Stimulated activated CD8-positive, alpha-beta memory T cell treated with anti-CD3 and anti-CD28 coated beads, Interleukin-7, amount 100 ng/mL, for 1 hour (primary cell): Measurements from ENCODE around the gene CROCC.
"Not testable (repeated sequence)": the region's sequence is repeated elsewhere in the genome, so short reads cannot be mapped to it uniquely, and the experiment has no call there.

Source experiments
- DNase-seq, 2 donors: peaks; one replicate each; pipeline ENCODE4 v3.0.0-alpha.2; 2020; ENCODE audit warnings: low read depth in 2 of 2

CROCC gene

DNA sequence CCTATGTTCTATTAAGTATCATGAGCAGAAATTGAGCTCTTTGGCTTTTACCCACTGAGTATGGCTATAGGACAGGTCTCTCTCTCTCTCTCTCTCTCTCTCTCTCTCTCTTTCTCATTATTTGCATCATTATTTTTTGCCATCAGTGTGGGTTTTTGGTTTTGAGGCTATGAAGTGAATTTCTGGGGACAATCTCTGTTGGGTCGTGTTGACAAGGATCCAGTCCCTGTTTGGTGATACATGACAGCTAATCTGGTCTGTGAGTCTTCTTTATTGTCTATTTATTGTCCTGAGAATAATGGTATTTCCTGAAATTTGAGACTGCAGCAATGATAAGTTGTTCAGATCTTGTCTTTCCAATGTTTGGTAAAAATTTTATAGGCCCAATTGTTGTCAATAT lies 24.1 kb upstream of the CROCC start:
- not testable (repeated sequence) for DNase-seq

DNA sequence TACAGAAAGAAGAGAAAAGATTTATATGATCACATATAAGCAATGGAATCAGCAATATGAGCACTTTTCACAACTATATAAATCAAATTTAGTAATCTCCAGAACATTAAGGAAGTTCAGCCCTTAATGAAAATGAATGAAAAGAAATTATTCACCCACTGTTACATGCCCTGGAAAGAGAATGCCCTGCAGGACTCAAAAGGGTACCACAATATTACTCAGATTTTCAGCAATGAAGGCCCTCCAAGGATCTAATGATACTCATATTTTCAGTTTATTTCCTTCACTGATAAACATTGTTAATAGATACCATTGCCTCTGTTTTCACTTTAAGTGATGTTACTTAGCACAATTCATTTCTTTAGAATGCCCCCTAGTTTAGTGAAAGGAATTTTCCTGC lies 23.4 kb upstream of the CROCC start:
- not testable (repeated sequence) for DNase-seq

DNA sequence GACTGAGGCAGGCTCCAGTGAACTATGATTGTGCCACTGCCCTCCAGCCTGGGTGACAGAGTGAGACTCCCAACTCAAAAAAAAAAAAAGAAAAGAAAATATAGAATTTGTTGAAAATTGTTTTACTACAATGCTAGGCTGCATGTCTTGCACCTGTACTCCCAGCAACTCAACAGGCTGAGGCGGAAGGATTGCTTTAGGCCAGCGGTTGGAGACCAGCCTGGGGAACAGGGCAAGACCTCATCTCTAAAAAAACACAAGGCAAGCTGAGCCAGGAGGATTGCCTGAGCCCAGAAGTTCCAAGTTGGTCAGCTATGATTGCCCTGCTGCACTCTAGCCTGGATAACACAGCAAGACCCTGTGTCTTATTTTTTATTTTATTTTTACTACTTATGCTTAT lies 22.7 kb upstream of the CROCC start:
- not testable (repeated sequence) for DNase-seq

DNA sequence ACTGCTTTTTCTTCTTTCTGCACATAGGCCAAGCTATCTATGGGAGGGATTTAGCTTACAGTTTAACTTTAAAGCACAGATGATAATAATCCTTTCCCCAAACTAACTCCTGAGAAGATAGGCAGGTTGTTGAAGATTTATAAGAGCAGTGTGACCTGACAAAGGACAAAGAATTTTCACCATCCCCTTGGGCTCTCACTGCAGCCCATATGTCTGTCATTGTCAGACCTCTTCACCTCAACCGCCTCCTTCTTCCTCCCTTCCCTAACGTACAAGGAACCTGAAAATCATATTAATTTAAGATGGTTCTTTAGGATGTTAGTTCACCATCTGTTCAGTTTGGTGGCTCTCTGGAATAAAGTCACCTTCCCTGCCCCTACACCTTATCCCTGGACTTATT lies 21.0 kb upstream of the CROCC start:
- DNase-seq = no peak

DNA sequence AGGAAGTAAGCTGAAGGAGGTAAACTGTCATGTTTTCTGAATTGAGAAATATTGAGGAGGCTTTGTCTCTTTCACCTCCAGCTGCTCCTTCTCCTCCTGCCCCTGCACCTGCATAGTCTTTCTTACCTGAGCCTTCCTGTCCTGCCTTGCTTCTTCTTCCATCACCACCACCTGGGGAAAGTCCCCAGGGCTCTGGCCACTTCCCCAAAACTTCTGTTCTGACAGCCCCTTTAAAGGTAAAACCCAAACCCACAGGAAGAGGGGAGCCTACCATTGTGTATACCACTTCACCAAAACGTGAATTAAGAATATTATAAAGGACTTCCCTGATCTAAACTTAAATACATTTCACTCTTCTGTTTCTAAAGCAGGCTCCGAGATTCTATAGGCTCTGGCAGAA lies 20.4 kb upstream of the CROCC start:
- not testable (repeated sequence) for DNase-seq

DNA sequence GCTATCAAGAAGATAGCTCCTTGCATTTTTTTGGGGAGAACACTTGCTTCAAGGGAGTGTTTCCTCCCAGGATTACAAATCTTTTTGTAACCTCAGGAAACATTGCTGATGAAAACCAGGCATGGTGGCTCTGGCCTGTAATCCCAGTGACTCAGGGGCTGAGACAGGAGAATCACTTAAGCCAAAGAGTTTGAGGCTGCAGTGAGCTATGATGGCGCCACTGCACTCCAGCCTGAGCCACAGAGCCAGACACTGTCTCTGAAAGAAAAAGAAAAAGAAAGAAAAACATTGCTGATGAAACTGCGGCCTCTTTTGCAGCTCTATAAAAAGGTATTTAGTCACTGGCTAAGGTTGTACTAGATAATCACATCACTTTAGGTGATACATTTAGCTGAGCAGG lies 18.7 kb upstream of the CROCC start:
- no peak for DNase-seq

DNA sequence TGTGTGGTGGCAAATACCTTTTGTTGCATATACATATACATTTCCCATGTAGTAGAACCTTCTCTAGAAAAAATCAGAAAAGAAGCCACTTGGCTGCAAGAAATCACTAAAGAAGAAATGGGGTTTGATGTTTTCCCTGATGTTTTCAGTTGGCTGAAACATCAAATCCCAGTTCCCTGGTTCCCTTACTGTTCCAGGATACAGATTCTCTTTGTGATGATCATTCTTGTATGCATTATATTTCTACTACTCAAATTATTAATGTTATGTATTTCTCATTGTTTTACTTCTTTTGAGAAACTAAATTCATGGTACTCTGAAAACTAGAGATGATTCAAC lies 18.3 kb upstream of the CROCC start:
- no peak for DNase-seq

DNA sequence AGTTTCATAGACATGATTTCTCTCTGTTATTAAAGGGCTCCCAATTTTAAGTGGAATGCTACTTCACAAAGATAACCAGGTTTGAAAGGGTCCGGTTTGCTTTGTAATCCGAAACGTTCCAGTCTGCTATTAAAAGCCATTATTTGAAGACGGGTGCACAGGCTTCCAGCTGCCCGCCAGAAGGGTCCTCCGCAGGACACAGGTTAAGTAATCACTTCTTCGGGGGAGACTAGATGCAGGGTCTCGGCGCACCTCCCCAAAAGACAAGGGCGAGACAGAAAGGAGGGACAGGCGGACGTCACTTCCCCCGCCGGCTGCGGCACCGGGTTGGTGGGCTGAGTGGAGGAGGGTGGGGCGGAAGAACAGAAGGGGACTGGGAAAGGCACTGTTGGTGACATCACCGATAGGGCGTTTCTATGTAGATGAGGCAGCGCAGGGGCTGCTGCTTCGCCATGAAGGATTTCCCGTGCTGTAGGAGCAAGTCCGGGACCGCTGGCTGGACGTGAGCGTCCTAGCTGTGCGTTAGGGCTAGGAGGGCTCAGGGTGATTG lies 17.1 kb upstream of the CROCC start:
- DNase-seq = peak; percentile 95 to 97

DNA sequence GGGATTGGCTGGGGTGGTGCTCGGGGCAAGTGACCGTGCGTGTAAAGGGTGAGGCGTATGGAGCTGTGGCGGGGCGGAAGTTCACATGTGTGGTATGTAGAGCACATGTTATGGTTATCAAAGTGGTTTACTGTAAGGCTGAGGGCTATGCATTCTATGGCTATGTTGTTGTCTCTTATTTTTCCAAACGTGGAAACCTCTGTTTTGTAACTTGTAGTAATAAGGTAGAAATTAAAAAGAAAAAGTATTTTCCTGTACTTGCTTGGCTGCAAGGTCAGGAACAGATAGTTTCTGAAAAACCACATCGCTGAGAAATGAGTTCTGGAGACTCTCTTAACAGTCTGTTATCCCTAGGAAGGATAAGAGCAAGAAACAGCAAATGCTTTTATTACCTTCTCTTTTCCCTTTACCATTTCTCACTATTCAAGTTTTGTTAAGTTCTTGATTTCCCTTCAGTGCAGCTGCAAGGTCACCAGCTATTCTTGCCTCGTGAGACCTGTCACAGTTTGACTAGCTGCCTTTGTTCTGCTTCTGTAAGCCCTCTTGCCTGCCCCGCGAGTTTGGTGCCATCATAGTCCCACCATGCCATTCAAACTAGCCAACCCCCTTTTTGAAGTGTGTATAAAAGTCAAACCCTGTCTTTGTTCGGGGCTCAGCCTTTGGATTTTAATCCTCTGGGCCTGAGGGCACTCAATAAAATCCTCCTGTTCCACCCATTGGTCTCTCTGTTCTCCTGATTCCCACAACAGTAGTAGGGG lies 16.4 kb upstream of the CROCC start:
- DNase-seq = no peak

DNA sequence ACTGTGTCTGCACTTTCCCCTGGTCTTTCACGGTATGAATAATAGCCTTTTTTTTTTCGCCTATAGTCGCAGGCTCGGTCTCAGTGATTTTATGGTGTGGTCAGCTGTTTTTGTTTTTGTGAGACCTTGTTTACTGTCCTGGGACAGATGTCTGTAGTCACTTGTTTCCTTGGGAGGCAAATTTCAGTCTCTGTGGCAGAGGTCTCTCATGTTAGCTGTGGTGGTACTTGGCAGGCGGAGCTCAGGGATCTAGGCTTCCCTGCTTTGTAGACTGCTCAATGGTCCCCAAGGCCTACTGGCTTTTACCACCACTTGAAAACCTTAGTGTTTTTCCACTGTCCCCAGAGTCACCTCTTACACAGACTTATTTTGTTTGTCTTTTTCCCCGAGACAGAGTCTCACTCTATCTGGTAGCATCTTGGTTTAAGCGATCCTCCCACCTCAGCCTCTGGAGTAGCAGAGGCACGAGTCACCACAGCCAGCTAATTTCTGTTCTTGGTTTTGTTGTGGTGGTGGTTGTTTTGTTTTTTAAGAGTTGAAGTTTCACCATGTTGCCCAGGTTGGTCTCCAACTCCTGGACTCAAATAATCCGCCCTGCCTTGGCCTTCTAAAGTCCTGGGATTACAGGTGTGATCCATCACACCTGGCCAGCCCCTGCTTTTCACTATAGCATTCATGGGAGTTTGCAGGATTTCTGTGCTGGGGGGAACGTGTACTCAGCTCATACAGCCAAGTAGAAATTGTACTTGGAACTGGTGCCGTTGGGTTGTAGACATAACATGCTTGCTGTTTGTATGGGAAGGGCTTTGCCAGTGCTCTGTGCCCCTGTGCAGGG lies 15.6 kb upstream of the CROCC start:
- no peak for DNase-seq

DNA sequence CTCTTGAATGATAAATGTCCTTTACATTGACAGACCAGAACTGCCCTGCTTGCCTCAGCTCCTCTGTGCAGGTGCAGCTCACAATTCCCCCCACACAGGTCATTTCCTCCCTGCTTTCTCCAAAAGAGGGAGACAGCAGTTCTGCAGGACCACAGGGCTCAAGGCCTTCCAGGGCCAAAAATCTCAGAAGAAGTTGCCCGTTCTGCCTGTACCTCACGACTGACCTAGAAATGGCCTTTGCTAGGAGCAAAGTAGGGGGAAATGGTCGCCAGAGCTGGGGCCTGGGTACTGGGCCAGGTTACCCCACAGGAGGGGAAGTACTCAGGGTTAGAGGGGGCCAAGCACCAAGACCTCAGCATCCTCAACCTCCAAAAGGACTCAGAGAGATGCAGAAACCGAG lies 14.9 kb upstream of the CROCC start:
- DNase-seq = no peak

DNA sequence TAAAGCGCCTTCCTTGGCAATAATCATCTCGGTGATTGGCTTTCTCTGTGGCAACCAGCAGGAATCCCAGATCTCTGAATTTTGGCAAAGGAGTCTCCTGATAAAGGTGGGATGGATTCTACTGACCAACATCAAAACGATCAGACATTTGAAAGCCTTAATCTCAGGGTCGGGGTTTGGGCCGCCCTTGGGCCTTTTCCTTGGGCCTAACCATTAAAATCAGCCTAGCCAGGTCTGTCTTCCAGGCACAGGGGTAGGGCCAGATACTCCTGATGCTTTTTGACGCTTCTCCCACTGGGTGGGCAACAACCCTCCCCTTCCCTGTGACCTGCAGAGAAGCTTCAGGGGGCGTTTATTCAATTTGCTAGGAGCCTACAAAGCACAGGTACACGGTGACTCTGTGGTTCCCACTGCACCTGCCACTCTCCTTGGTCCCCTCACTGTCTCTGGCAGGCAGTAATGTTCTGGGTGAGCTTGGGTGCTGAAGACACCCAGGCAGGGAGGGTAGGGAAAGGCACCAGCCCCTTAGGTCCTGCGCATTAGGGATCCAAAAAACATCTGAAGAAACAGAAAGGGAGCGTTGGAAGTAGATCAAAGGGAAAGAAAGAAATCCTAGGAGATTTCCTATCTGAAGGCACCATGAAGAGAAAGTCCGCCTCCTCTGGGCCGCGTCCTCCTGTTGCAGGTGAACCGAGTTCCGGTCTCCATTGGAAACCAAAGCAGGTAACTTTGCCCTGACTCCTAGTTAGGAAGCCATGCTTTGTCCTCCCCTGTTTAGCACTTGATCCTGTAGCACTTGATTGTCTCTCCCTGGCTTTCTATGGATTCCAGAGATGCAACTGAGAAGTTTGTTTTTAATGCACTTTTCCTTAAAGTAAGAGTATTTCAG lies 13.6 kb upstream of the CROCC start:
- no peak for DNase-seq

DNA sequence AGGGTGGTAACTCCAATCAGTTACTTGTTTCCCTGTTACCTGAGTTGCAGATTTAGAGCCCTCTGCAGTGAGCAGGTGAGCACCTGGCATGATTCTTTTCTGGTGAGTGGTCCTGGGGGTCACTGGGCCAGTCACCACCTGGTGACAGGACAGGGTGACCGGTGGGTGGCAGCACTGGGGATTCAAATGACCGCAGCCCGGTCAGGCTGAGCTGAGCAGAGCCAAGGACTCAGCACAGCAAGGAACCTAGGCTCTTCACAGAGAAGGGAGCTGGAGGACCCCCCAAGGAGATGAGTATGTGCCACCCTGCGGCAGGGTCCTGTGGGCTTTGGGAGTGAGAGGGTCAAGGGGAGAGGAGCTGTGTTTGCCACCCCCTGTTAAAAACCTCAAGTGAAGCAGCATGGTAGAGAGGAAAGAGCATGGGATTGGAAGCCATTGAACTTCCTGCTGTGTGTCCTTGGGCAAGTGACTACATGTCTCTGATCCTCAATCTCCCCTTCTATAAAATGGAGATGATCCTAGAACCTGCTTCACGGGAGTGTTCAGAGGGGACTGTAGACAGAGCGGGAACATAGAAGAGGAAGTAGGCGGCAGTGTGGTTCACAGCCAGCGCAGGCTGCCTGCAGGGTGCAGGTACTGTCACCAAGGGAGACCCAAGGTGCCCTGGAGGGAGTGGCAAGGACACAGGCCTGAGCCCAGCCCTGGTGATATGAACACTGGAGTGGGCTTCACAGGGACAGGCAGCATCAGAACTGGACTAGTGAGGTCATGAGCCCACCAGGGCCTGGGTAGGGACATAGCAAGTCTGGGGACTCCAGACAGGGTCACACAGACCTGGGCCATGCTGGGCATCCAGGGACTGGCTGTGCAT lies 9.6 kb upstream of the CROCC start:
- DNase-seq = not testable (repeated sequence)

DNA sequence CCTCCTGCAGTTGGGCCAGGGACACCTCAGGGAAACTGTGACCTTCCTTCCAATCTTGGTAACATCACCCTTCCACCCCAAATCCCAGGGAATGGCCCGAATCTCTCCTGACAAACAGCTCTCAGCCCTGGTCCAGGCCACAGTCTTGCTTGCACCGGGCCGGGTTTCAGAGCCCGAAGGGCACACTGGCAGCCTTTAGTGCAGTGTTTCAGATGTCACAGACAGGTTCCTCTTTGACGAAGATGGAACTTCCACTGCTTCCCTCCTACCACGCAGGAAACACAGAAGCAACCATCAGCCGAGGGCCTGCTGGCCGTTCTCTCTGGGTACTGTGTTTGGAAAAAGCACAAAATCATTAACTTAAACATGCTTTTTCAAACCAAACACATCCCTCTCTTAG lies 9.0 kb upstream of the CROCC start:
- DNase-seq = not testable (repeated sequence)

DNA sequence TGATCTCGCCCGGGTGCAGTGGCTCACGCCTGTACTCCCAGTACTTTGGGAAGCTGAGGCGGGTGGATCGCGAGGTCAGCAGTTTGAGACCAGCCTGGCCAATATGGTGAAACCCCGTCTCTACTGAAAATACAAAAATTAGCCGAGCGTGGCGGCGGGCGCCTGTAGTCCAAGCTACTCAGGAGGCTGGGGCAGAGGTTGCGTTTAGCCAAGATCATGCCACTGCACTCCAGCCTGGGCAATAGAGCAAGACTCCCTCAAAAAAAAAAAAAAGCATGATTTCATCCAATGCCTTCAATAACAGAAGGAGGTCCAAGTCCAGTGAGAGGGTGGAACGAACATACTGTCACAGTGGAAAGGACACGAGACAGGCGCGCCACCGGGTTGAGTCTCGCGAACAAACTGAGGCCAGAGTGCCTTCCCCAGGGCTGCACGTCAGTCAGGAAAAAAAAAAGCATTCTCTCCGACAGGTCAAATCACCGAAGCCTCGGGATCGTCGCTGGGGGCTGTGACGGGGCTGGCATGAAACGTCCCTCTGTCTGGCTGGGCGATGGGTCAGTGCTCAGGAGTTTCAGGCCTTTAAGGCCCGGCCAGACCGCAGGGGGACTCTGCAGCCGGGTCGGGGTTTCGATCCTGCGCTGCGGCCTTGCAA lies 8.4 kb upstream of the CROCC start:
- DNase-seq = no peak

DNA sequence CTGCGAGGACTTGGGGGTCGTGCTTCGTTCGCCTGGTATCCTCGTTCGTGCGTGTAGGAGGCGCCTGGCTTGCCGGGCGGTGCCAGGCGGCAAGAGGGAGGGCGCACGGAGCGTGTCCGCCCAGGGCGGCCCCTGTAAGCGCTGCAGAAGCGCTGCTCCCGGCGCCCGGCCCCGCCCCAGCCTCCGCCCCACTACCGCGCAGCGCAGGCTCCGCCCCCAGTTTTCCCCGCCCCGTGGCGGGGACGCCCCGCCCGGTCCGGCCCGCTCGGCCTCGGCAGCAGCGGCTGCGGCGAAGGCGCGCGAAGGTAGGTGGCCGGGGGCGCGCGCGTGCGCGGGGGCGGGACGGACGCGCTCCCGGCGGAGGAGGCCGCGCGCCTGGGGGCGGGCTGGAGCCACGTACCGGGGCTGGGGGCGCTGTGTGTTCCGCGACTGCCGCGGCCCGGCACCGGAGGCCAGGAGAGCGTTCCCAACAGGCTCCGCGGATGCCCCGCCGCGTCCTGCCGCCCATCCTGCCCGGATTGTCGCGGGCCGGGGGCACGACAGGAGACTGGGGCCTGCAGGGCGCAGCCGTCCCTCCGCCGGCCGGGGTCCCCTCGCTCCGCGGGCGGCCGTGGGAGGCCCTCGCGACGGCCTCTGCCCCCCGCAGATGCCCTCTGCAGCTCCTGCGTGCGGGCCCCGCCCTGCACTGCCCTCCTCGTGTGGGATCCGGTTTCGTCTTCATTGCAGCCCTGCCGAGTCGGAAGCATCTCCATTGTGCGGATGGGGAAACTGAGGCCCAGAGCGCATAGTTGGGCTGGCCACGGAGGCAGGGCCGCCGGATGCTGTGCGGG lies 7.7 kb upstream of the CROCC start:
- peak; percentile 95 to 96 for DNase-seq

DNA sequence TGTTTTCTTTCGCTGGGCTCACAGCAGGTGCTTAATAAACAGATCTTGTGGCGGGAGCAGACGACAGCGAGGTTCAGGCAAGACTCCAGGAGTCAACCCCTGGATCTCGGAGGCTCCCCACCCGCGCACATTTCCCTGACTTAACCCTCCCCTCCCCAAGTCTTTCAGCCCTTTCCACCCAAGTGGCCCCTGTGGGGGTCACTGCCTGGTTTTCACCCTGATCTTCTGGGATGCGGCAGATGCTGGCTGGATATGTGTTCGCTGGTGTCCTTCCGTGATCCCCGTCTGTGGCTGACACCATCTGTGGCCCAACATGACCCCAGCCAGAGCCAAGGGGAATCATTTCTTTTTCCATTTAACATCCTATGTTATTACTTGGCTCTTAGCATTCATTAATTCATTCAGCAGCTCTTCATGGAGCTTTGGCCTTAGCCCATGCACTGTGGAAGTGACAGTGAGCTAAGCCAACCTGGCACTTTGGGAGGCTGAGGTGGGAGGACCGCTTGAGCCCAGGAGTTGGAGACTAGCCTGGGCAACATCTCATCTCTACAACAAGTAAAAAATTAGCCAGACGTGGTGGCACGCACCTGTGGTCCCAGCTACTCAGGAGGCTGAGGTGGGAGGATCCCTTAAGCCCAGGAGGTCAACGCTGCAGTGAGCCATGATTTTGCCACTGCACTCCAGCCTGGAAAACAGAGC lies 6.7 kb upstream of the CROCC start:
- DNase-seq = not testable (repeated sequence)

DNA sequence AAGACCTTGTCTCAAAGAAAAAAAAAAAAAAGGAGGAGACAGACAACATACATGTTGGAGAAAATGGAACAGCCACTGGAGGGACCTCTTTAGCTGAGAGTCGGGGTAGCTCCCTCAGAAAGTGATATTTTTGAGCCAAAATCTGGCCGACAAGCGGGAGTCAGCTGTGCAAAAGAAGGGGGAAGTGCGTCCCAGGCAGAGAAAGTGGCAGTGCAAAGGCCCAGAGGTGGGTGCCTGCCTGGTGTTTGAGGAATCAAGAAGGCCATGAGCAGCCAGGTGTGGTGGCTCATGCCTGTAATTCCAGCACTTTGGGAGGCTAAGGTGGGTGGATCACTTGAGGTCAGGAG lies 6.1 kb upstream of the CROCC start:
- DNase-seq = no peak
